A549 treated with AZD2906 at 1 μM for 4 hours (cell line): ENCODE data around the gene HOGA1. TPM values are rescaled to one million over a fixed set of nuclear protein-coding genes. Genes with fewer than 3 reads are reported as not detected.

ENCODE experiments used
- total RNA-seq: library from RNA; stranded (reverse); fragments of 200-300 nt; extraction: Qiagen RNA extraction; gene quantifications from 5 replicates; pipeline ENCODE4 v1.2.3, GENCODE V29; 2022

Gene HOGA1
- total RNA-seq: 2.7 to 3.4 TPM (median 2.9 TPM) in 5 replicates

DNA sequence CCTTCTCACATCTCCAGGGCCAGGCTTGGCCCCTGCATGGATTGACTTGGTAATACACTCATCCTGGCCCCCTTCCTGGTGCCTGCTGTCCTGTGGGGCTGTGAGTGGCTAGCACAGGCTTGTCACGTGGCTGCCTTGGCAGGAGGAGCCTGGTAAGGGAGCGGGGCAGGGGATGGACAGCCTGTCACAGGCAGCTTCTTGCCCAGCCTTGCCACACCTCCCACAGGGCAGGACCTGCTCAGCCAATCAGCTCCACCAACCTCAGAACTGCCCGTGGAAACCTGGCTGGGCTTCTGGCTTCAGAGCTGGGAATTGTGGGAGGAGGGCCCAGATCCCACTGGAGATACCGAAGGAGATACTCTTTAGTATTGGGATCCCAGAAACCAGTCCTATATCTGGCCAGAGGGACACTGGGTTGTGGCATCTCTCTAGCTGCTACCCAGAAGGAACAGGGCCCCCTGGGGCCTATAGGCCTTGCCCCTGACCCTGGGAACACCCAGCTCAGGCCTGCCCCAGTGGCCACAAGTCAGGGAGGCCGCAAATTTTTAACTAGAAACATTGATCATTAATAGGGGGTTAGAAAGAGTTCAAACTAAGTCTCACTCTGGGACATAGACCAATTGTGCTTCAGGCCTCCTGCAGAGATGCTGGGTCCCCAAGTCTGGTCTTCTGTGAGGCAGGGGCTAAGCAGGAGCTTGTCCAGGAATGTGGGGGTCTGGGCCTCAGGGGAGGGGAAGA is at the start of gene HOGA1:
HOGA1 (plus strand) TSS at position 330 of the 738 bp plus-strand sequence; CDS start at position 645, 315 bp downstream.

GRCh38 chr10:97572214-97572989 is 11.8 kb upstream of the HOGA1 start, which contains the start of gene ANKRD2:
Gene ANKRD2, plus strand, starts transcription at chr10:97572779. Its CDS starts 10 bp downstream, at chr10:97572789.

GRCh38 chr10:97589479-97589878 is 5.3 kb downstream of the HOGA1 start, which contains the start of gene C10orf62:
Gene C10orf62, plus strand, starts transcription at chr10:97589721. Its CDS starts 177 bp downstream, at chr10:97589898.

DNA sequence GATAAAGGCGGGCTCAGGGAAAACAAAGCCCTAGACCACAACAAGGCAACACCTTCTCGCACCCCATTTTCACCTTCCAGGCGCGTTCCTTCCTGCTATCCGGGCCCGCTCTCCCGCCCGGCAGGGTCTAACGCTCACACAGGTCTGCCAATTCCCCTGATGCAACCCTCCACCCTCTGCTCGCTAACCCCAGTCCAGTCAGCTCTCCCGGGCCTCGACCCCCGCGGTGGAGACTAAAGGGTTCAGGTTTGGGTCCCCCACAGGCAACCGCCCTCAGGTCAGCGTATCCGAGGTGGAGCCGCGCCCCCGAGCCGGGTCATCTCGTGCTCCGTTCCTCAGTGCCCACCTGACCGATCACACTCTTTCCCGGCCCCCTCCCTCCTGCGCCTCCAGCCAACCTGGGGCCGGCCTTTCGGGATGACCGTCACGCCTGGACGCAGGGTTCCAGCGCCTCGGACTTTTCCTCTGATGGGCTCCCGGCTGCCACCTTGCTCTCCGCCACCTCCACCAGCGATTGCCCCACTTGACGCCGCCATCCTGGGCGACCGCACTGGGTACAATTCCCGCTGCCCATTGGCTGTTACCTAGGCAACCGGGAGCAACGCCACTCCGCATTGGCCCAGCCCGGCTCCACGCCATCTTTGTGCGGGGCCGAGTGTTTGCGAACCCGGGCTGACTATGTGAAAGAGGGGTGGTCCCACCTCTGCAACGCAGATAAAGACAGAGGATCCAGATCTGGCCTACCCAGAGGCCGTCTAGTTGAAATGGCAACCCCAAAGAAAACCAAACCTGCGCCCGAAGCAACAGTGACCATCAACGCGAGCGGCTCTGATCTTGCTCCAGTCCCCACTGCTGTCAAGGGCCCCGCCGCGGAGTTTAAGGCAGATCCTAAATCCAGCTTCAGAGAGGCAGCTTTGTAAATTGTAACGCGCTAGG is 49.0 kb downstream of the HOGA1 start, which contains the start of gene MORN4:
MORN4 (minus strand) TSS at position 552 of the 936 bp plus-strand sequence. CDS start 13,847 bp downstream, outside the sequence.

GRCh38 chr10:97640174-97640867 is 56.1 kb downstream of the HOGA1 start, which contains the start of gene PI4K2A:
Gene PI4K2A, plus strand, starts transcription at chr10:97640671. Its CDS starts 72 bp downstream, at chr10:97640743.

Other genes with a start within 250 kb of the HOGA1 start
- 7.1 to 10.6 TPM (median 9.9 TPM) in 5 replicates for gene FRAT2, start 249.7 kb upstream of the HOGA1 start, total RNA-seq
- 50.8 to 65.1 TPM (median 52.0 TPM) in 5 replicates for gene RRP12, start 183.0 kb upstream of the HOGA1 start, total RNA-seq
- gene PGAM1, start 158.2 kb upstream of the HOGA1 start, total RNA-seq: 601 to 635 TPM (median 616 TPM) in 5 replicates
- 51.4 to 59.8 TPM (median 54.0 TPM) in 5 replicates for gene EXOSC1, start 138.4 kb upstream of the HOGA1 start, total RNA-seq
- 44.2 to 54.2 TPM (median 53.0 TPM) in 5 replicates for gene ZDHHC16, start 138.2 kb upstream of the HOGA1 start, total RNA-seq
- gene MMS19, start 86.0 kb upstream of the HOGA1 start, total RNA-seq: 43.0 to 50.3 TPM (median 47.0 TPM) in 5 replicates
- 16.7 to 22.3 TPM (median 21.1 TPM) in 5 replicates for gene UBTD1, start 85.5 kb upstream of the HOGA1 start, total RNA-seq
- 5.1 to 8.8 TPM (median 7.1 TPM) in 5 replicates for gene ANKRD2, start 11.6 kb upstream of the HOGA1 start, total RNA-seq
- gene C10orf62, start 5.3 kb downstream of the HOGA1 start, total RNA-seq: 0.08 to 0.17 TPM (median 0.09 TPM) in 5 replicates
- 6.6 to 8.0 TPM (median 7.5 TPM) in 5 replicates for gene MORN4, start 49.1 kb downstream of the HOGA1 start, total RNA-seq
- gene PI4K2A, start 56.3 kb downstream of the HOGA1 start, total RNA-seq: 20.7 to 24.1 TPM (median 22.4 TPM) in 5 replicates
- gene AVPI1, start 102.9 kb downstream of the HOGA1 start, total RNA-seq: 80.8 to 129 TPM (median 112 TPM) in 5 replicates
- 43.7 to 55.5 TPM (median 52.2 TPM) in 5 replicates for gene MARVELD1, start 129.3 kb downstream of the HOGA1 start, total RNA-seq
- gene ZFYVE27, start 152.7 kb downstream of the HOGA1 start, total RNA-seq: 18.6 to 23.2 TPM (median 22.0 TPM) in 5 replicates
- gene SFRP5, start 187.6 kb downstream of the HOGA1 start, total RNA-seq: 2.5 to 3.7 TPM (median 3.2 TPM) in 5 replicates